ENCODE measurements around the gene CRYBG1. TPM values are rescaled to one million over a fixed set of nuclear protein-coding genes. Genes with fewer than 3 reads are reported as not detected.

Gene CRYBG1
- total and polyA plus RNA-seq, 2 donors (not counting 3 experiments of a cell fraction or from before 2014, with no cell fraction given) = 4.1 to 30.1 TPM

DNA sequence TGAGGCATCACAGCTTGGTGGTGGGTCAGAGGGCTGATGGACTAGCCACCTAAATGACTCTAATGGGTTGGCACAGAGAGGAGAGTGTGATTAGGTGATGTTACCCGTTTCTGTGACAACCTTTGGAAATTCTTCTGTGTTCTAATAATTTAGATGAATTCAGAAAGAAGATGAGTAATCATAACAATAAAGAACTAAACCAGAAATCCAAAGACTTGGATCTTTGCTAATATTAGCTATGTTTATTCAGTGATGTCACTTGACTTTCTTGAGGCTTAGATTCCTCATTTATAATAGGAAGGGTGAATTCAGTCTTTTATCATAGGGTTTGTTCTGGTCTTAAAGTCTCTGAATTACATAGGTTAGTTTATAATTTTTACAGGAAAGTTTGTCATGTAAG is 19.9 kb downstream of the CRYBG1 start:
- intact Hi-C loops (cut with micrococcal nuclease) (no loop called here), dilution Hi-C loops (cut with MboI; ENCODE audit: extremely low pct_ligation_motif_present, low sequenced_read_pairs) (no loop called here)
- FAIRE-seq (no peak), DNase-seq (ENCODE audit: low read depth, low spot score) (no peak)
- Histone ChIP-seq H2AFZ (ENCODE audit: low read depth, low read length) (no peak overlapping the region), H3K79me2 (ENCODE audit: control insufficient read depth, insufficient read depth, low read length) (no peaks in the 10 kb centered on the region), H3K27me3 (ENCODE audit: control insufficient read depth in 2 of 2, insufficient read depth in 2 of 2, low read length in 2 of 2) (peaks cover 1 to 9% of the 10 kb centered on the region in 2 experiments), H3K4me1 (ENCODE audit: control insufficient read depth, extremely low read depth, insufficient read depth, low read length) (peaks cover 14% of the 10 kb centered on the region), H3K9ac (replicated peaks; ENCODE audit: extremely low read depth, insufficient read depth, low read length) (no peak overlapping the region), H3K9me3 (replicated peaks; ENCODE audit: control insufficient read depth, insufficient read depth, low read length) (no peaks in the 10 kb centered on the region), H3K27ac (ENCODE audit: insufficient read depth, low read depth, low read length) (no peak overlapping the region), H3K4me2 (ENCODE audit: insufficient read depth, low read length) (no peak overlapping the region), H3K9me1 (replicated peaks; ENCODE audit: control insufficient read depth, extremely low read depth, insufficient read depth, low read length) (no peaks in the 10 kb centered on the region), H3K36me3 (ENCODE audit: control insufficient read depth in 2 of 2, extremely low read depth in 1 of 2, insufficient read depth in 2 of 2, low read length in 2 of 2) (no peaks in the 10 kb centered on the region), H3K4me3 (replicated peaks in 1 of 3; ENCODE audit: insufficient read depth in 1 of 3, low read depth in 1 of 3, low read length in 3 of 3) (no peak overlapping the region), H4K20me1 (replicated peaks; ENCODE audit: control insufficient read depth, extremely low read depth, insufficient read depth, low read length) (no peaks in the 10 kb centered on the region)
- BruUV-seq (replicated peaks) = no TSS peak
- POLR2A ChIA-PET = no interaction called here
- CTCF ChIA-PET = interaction anchor here (1.0 kb wide), 1 partner anchor 41 kb away, joined by 3 read pairs; no protein-coding TSS in a partner anchor
- TF ChIP-seq, protein P1, sequence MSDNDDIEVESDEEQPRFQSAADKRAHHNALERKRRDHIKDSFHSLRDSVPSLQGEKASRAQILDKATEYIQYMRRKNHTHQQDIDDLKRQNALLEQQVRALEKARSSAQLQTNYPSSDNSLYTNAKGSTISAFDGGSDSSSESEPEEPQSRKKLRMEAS (IDR thresholded peaks at IDR 0.05; ENCODE audit: insufficient read depth, insufficient read length) = no peak
- TF ChIP-seq FOS (IDR thresholded peaks at IDR 0.05; ENCODE audit: borderline replicate concordance, insufficient read depth, low read length) (no peak), POLR2AphosphoS5 (IDR thresholded peaks at IDR 0.05; ENCODE audit: insufficient read depth, low read depth, low read length) (no peak)

DNA sequence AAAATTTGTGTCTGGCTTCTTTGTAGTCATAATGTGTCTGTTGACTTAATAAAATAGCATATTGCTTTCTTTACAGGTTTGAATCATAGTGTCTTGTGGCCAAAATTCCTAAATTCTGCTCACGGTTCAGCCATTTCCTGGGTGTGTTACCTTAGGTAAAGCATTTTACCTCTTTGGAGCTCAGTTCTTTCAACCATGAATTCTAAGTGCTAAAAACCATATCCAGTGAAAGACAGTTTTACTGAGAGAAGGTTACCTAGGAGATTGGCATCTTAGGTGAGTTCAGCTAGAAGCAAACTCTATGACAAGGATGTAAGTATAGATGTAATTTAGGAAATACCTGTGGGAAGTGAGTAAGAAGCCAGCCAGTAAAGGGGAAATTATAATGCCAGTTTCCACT is 20.7 kb downstream of the CRYBG1 start:
- Histone ChIP-seq H3K4me1 (ENCODE audit: control insufficient read depth, extremely low read depth, insufficient read depth, low read length) (peaks cover 14% of the 10 kb centered on the region), H3K79me2 (ENCODE audit: control insufficient read depth, insufficient read depth, low read length) (no peaks in the 10 kb centered on the region), H2AFZ (ENCODE audit: low read depth, low read length) (no peak overlapping the region), H3K9ac (replicated peaks; ENCODE audit: extremely low read depth, insufficient read depth, low read length) (no peak overlapping the region), H3K4me2 (ENCODE audit: insufficient read depth, low read length) (no peak overlapping the region), H3K27ac (ENCODE audit: insufficient read depth, low read depth, low read length) (no peak overlapping the region), H3K9me1 (replicated peaks; ENCODE audit: control insufficient read depth, extremely low read depth, insufficient read depth, low read length) (no peaks in the 10 kb centered on the region), H3K36me3 (ENCODE audit: control insufficient read depth in 2 of 2, extremely low read depth in 1 of 2, insufficient read depth in 2 of 2, low read length in 2 of 2) (no peaks in the 10 kb centered on the region), H4K20me1 (replicated peaks; ENCODE audit: control insufficient read depth, extremely low read depth, insufficient read depth, low read length) (no peaks in the 10 kb centered on the region), H3K4me3 (replicated peaks in 1 of 3; ENCODE audit: insufficient read depth in 1 of 3, low read depth in 1 of 3, low read length in 3 of 3) (no peak overlapping the region), H3K27me3 (ENCODE audit: control insufficient read depth in 2 of 2, insufficient read depth in 2 of 2, low read length in 2 of 2) (peaks cover 1 to 9% of the 10 kb centered on the region in 2 experiments), H3K9me3 (replicated peaks; ENCODE audit: control insufficient read depth, insufficient read depth, low read length) (no peaks in the 10 kb centered on the region)
- intact Hi-C loops (cut with micrococcal nuclease) = no loop called here
- FAIRE-seq = no peak
- BruUV-seq (replicated peaks) = no TSS peak
- ChIA-PET POLR2A (no interaction called here), CTCF (interaction anchor here (1.2 kb wide), 1 partner anchor 25 kb away, joined by 3 read pairs; no protein-coding TSS in a partner anchor)
- TF ChIP-seq GATA2 (IDR thresholded peaks at IDR 0.05; ENCODE audit: insufficient read depth, insufficient read length, low read depth, low read length) (no peak), FOS (IDR thresholded peaks at IDR 0.05; ENCODE audit: borderline replicate concordance, insufficient read depth, low read length) (no peak), POLR2AphosphoS5 (IDR thresholded peaks at IDR 0.05; ENCODE audit: insufficient read depth, low read depth, low read length) (no peak), EZH2 (IDR thresholded peaks at IDR 0.05; ENCODE audit: borderline replicate concordance, low read depth, low read length, severe bottlenecking) (no peak), POLR2A (IDR thresholded peaks at IDR 0.05; ENCODE audit: low read depth, low read length) (no peak), MYC (IDR thresholded peaks at IDR 0.05; ENCODE audit: low read depth, low read length) (no peak), JUN (IDR thresholded peaks at IDR 0.05; ENCODE audit: borderline replicate concordance, insufficient read depth, insufficient read length, low read depth) (no peak)
- TF ChIP-seq, protein P2, sequence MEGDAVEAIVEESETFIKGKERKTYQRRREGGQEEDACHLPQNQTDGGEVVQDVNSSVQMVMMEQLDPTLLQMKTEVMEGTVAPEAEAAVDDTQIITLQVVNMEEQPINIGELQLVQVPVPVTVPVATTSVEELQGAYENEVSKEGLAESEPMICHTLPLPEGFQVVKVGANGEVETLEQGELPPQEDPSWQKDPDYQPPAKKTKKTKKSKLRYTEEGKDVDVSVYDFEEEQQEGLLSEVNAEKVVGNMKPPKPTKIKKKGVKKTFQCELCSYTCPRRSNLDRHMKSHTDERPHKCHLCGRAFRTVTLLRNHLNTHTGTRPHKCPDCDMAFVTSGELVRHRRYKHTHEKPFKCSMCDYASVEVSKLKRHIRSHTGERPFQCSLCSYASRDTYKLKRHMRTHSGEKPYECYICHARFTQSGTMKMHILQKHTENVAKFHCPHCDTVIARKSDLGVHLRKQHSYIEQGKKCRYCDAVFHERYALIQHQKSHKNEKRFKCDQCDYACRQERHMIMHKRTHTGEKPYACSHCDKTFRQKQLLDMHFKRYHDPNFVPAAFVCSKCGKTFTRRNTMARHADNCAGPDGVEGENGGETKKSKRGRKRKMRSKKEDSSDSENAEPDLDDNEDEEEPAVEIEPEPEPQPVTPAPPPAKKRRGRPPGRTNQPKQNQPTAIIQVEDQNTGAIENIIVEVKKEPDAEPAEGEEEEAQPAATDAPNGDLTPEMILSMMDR (IDR thresholded peaks at IDR 0.05; ENCODE audit: extremely low read depth in 1 of 2, insufficient read depth in 1 of 2, low read depth in 1 of 2, low read length in 2 of 2) = no peak
- TF ChIP-seq, protein P1 (IDR thresholded peaks at IDR 0.05; ENCODE audit: insufficient read depth, insufficient read length) = no peak
- dilution Hi-C loops (cut with MboI; ENCODE audit: extremely low pct_ligation_motif_present, low sequenced_read_pairs) = no loop called here
- no peak for DNase-seq (ENCODE audit: low read depth, low spot score)
